HepG2 (cell line): ENCODE data around the gene CABP2.

Source experiments
- ELF4 ChIP-seq: sonication (generic); formaldehyde crosslinking; IDR thresholded peaks from 2 replicates; pipeline ENCODE4 v1.5.0; 2020; ENCODE audit warnings: missing genetic modification reagents, mild to moderate bottlenecking, moderate library complexity, borderline replicate concordance
- FOXK2 ChIP-seq: fragments of 450-650 bp; IDR thresholded peaks from 2 replicates; pipeline ENCODE4 v1.6.1; 2016
- SIN3A ChIP-seq: IDR thresholded peaks from 2 replicates; pipeline ENCODE4 v1.6.1; 2011; ENCODE audit warnings: low read depth, mild to moderate bottlenecking, control low read depth, low read length, borderline replicate concordance
- ZNF224 ChIP-seq: sonication (generic); formaldehyde crosslinking; IDR thresholded peaks from 2 replicates; pipeline ENCODE4 v1.5.0; 2020; ENCODE audit warnings: mild to moderate bottlenecking, missing genetic modification reagents
- TF ChIP-seq, protein P1 (sequence below): IDR thresholded peaks from 2 replicates; pipeline ENCODE4 v1.6.1; 2012; ENCODE audit warnings: inconsistent platforms
- TF ChIP-seq, protein P2 (sequence below): conservative IDR thresholded peaks from 2 replicates; pipeline ENCODE4 v1.6.1; 2018; ENCODE audit warnings: missing genetic modification reagents

DNA sequence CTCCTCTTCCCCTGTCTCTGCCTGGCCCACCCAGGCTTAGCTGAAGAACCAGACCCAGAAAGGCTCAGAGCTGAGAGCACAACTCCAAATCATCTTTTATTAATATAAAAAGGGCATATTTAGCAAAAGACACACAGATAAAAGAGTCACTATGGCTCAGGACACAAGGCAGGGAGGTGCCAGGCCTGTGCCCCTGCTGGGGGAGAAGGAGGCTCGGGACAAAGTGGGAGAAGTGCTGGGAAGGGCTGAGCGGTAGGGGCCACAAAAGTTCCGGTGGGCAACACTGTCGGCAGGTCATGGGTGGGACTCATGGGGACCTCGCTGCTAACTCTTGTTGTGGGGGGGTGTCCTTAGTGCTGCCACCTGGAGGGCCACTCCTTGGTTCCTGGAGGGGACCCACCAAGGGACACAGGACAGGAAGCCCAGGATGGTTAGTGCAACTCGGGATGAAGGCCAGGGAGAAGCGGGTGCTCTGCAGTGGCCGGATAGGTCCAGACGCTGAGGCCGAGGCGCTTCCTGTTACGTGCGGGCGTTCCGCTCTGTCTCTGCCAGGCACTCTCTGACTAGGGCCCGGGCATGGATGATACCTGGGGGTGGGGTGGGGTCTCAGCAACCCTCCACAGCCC, 16.7 kb downstream of the CABP2 start:
- no peak for TF ChIP-seq ZNF224 (CRISPR knock-in tag)
- TF ChIP-seq, protein P1, sequence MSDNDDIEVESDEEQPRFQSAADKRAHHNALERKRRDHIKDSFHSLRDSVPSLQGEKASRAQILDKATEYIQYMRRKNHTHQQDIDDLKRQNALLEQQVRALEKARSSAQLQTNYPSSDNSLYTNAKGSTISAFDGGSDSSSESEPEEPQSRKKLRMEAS = no peak
- no peak for TF ChIP-seq FOXK2
- TF ChIP-seq SIN3A = no peak
- no peak for TF ChIP-seq ELF4
- TF ChIP-seq, protein P2, sequence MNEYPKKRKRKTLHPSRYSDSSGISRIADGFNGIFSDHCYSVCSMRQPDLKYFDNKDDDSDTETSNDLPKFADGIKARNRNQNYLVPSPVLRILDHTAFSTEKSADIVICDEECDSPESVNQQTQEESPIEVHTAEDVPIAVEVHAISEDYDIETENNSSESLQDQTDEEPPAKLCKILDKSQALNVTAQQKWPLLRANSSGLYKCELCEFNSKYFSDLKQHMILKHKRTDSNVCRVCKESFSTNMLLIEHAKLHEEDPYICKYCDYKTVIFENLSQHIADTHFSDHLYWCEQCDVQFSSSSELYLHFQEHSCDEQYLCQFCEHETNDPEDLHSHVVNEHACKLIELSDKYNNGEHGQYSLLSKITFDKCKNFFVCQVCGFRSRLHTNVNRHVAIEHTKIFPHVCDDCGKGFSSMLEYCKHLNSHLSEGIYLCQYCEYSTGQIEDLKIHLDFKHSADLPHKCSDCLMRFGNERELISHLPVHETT (CRISPR knock-in tag) = no peak
